ENCODE data around the gene CACNA2D3. TPM values are rescaled to one million over a fixed set of nuclear protein-coding genes. Genes with fewer than 3 reads are reported as not detected.

Gene CACNA2D3
- total RNA-seq, 2 donors from 2014 or later = 0.97 TPM; not detected in 1

DNA sequence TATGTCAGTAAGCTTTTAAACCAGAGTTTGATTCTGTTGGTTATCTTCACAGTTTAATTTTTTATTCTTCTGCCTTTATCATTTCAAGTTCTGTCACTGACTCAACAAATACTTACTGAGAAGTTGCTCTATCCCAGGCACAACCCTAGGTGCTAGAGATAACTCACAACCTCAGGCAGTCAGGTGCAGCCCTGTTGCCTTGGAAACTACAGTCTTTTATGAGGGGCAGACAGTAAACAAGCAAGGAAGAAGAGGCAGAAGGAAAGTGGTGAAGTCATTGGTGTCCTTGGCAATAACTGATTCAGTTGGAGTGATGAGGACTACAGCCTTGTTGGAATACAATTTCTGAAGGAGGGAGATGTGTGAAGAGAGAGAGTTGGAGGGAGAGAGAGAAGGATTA lies 947.6 kb downstream of the CACNA2D3 start:
- Mint-ChIP-seq H3K4me1 (no peaks in the 10 kb centered on the region), H3K27me3 (ENCODE audit: insufficient read depth) (no peaks in the 10 kb centered on the region), H3K36me3 (ENCODE audit: low read depth) (no peaks in the 10 kb centered on the region), H3K4me3 (no peak overlapping the region), H3K9me3 (no peaks in the 10 kb centered on the region), H3K27ac (no peak overlapping the region)
- Histone ChIP-seq H3K4me3 (ENCODE audit: low read length) (no peak overlapping the region), H3K36me3 (ENCODE audit: control insufficient read depth, insufficient read depth, low read length) (no peaks in the 10 kb centered on the region), H3K4me1 (ENCODE audit: control insufficient read depth, insufficient read depth, low read length) (no peaks in the 10 kb centered on the region), H3K27me3 (ENCODE audit: control insufficient read depth, insufficient read depth, low read length, poor library complexity, severe bottlenecking) (no peaks in the 10 kb centered on the region), H3K27ac (ENCODE audit: low read depth, low read length) (no peak overlapping the region), H3K9ac (ENCODE audit: extremely low read depth, low read length, poor library complexity, severe bottlenecking) (no peak overlapping the region), H3K9me3 (ENCODE audit: control insufficient read depth, low read length) (no peaks in the 10 kb centered on the region)
- DNase-seq = no peak
- no peak for TF ChIP-seq CTCF (conservative IDR thresholded peaks at IDR 0.05)

DNA sequence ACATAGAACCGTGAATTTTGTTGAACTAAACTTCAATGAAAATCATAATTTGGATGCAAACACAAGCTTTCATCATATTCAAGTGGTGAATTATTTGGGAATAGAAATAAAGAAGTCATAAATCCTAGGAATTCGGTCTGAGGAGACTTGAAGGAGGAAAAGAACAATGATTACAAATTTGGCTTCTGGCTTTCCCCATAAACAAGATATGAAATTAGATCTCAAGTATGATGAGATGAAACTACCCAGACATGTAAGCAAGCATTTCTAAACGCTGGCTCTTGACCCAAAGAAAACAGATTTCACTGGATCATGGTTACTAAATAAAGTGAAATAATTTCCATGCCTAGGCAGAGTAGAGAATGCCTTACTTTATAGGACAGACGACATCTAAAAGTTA lies 952.4 kb downstream of the CACNA2D3 start:
- Histone ChIP-seq H3K27me3 (ENCODE audit: control insufficient read depth, insufficient read depth, low read length, poor library complexity, severe bottlenecking) (no peaks in the 10 kb centered on the region), H3K4me1 (ENCODE audit: control insufficient read depth, insufficient read depth, low read length) (no peaks in the 10 kb centered on the region), H3K4me3 (ENCODE audit: low read length) (no peak overlapping the region), H3K27ac (ENCODE audit: low read depth, low read length) (no peak overlapping the region), H3K9me3 (ENCODE audit: control insufficient read depth, low read length) (no peaks in the 10 kb centered on the region), H3K36me3 (ENCODE audit: control insufficient read depth, insufficient read depth, low read length) (no peaks in the 10 kb centered on the region), H3K9ac (ENCODE audit: extremely low read depth, low read length, poor library complexity, severe bottlenecking) (no peak overlapping the region)
- no peaks in the 10 kb centered on the region for H3K9me3 Mint-ChIP-seq
- WGBS, 2 experiments (ENCODE audit: insufficient coverage in 1 of 2, insufficient read length in 1 of 2) = 88 to 94% methylated on average over 3 of the region's 4 CpGs
- no peak for DNase-seq
- H3K4me3 Mint-ChIP-seq = no peak overlapping the region
- TF ChIP-seq CTCF (conservative IDR thresholded peaks at IDR 0.05) = no peak
- H3K36me3 Mint-ChIP-seq (ENCODE audit: low read depth) = no peaks in the 10 kb centered on the region
- H3K27ac Mint-ChIP-seq = no peak overlapping the region
- H3K27me3 Mint-ChIP-seq (ENCODE audit: insufficient read depth) = no peaks in the 10 kb centered on the region
- no peaks in the 10 kb centered on the region for H3K4me1 Mint-ChIP-seq

- no peak for TF ChIP-seq CTCF (conservative IDR thresholded peaks at IDR 0.05)
- Mint-ChIP-seq H3K9me3 (no peaks in the 10 kb centered on the region), H3K4me1 (no peaks in the 10 kb centered on the region), H3K4me3 (no peak overlapping the region), H3K27me3 (ENCODE audit: insufficient read depth) (no peaks in the 10 kb centered on the region), H3K27ac (no peak overlapping the region), H3K36me3 (ENCODE audit: low read depth) (no peaks in the 10 kb centered on the region)
- DNase-seq = no peak
- Histone ChIP-seq H3K4me1 (ENCODE audit: control insufficient read depth, insufficient read depth, low read length) (no peaks in the 10 kb centered on the region), H3K9me3 (ENCODE audit: control insufficient read depth, low read length) (no peaks in the 10 kb centered on the region), H3K4me3 (ENCODE audit: low read length) (no peak overlapping the region), H3K27me3 (ENCODE audit: control insufficient read depth, insufficient read depth, low read length, poor library complexity, severe bottlenecking) (no peaks in the 10 kb centered on the region), H3K36me3 (ENCODE audit: control insufficient read depth, insufficient read depth, low read length) (no peaks in the 10 kb centered on the region), H3K9ac (ENCODE audit: extremely low read depth, low read length, poor library complexity, severe bottlenecking) (no peak overlapping the region), H3K27ac (ENCODE audit: low read depth, low read length) (no peak overlapping the region)
- WGBS, 2 experiments (ENCODE audit: insufficient coverage in 1 of 2, insufficient read length in 1 of 2) = 91 to 94% methylated on average over 5 to 6 of the region's 6 CpGs
Observed at GRCh38 chr3:55075846-55076245, 953.5 kb downstream of the CACNA2D3 start.

Measured in endodermal cell (in vitro differentiated cells).